H9 (cell line): ENCODE measurements around the gene EIF1B. TPM values are rescaled to one million over a fixed set of nuclear protein-coding genes. Genes with fewer than 3 reads are reported as not detected.

Source experiments
- DNase-seq: peaks from one replicate; pipeline ENCODE4 v3.0.0-alpha.2; 2017
- H2AFZ ChIP-seq: one replicate; pipeline ENCODE4 v1.6.1; 2013; ENCODE audit warnings: mild to moderate bottlenecking, low read length, control low read depth, moderate library complexity
- H2AK5ac ChIP-seq: 2 replicates; pipeline ENCODE4 v1.6.1; 2013; ENCODE audit warnings: low read length, control low read depth, mixed read lengths; ENCODE audit not compliant: insufficient read length
- H2BK120ac ChIP-seq: one replicate; pipeline ENCODE4 v1.6.1; 2013; ENCODE audit warnings: low read depth, mild to moderate bottlenecking, low read length, control low read depth, inconsistent platforms; ENCODE audit not compliant: poor library complexity, severe bottlenecking
- H2BK12ac ChIP-seq: 2 replicates; pipeline ENCODE4 v1.6.1; 2013; ENCODE audit warnings: low read length, control low read depth, mixed read lengths, low read depth; ENCODE audit not compliant: insufficient read length
- H2BK15ac ChIP-seq: 2 replicates; pipeline ENCODE4 v1.6.1; 2013; ENCODE audit warnings: low read depth, low read length, control low read depth
- H2BK20ac ChIP-seq: one replicate; pipeline ENCODE4 v1.6.1; 2013; ENCODE audit warnings: low read depth, mild to moderate bottlenecking, low read length, control low read depth, inconsistent platforms; ENCODE audit not compliant: poor library complexity, severe bottlenecking
- H2BK5ac ChIP-seq: 2 replicates; pipeline ENCODE4 v1.6.1; 2013; ENCODE audit warnings: low read length, control low read depth, mixed read lengths; ENCODE audit not compliant: insufficient read length
- H3K14ac ChIP-seq: 2 replicates; pipeline ENCODE4 v1.6.1; 2013; ENCODE audit warnings: low read length, control low read depth; ENCODE audit not compliant: insufficient read depth
- H3K18ac ChIP-seq: 2 replicates; pipeline ENCODE4 v1.6.1; 2013; ENCODE audit warnings: low read depth, mild to moderate bottlenecking, mixed read lengths, low read length, control low read depth; ENCODE audit not compliant: insufficient read length
- H3K23ac ChIP-seq: 2 replicates; pipeline ENCODE4 v1.6.1; 2013; ENCODE audit warnings: low read length, control low read depth, mixed read lengths, low read depth; ENCODE audit not compliant: insufficient read length
- H3K23me2 ChIP-seq: 2 replicates; pipeline ENCODE4 v1.6.1; 2013; ENCODE audit warnings: low read depth, mild to moderate bottlenecking, mixed read lengths, low read length, control low read depth; ENCODE audit not compliant: insufficient read length, poor library complexity, severe bottlenecking
- H3K27ac ChIP-seq: 2 replicates; pipeline ENCODE4 v1.5.1; 2013; ENCODE audit warnings: low read length, control low read depth, mixed read lengths, low read depth; ENCODE audit not compliant: insufficient read length
- H3K27me3 ChIP-seq: 2 replicates; pipeline ENCODE4 v1.6.1; 2013; ENCODE audit warnings: low read length, control low read depth, inconsistent platforms; ENCODE audit not compliant: insufficient read depth
- H3K4ac ChIP-seq: 2 replicates; pipeline ENCODE4 v1.6.1; 2013; ENCODE audit warnings: low read depth, mild to moderate bottlenecking, control low read depth, inconsistent platforms, low read length, moderate library complexity
- H3K4me1 ChIP-seq: 2 replicates; pipeline ENCODE4 v1.6.1; 2013; ENCODE audit warnings: low read length, control low read depth, inconsistent platforms; ENCODE audit not compliant: insufficient read depth
- H3K4me2 ChIP-seq: 2 replicates; pipeline ENCODE4 v1.6.1; 2013; ENCODE audit warnings: low read length, control low read depth, mixed read lengths; ENCODE audit not compliant: insufficient read length, insufficient read depth
- H3K56ac ChIP-seq: 2 replicates; pipeline ENCODE4 v1.6.1; 2013; ENCODE audit warnings: low read depth, mild to moderate bottlenecking, mixed read lengths, low read length, control low read depth; ENCODE audit not compliant: insufficient read length
- H3K79me1 ChIP-seq: 2 replicates; pipeline ENCODE4 v1.6.1; 2013; ENCODE audit warnings: low read depth, mild to moderate bottlenecking, moderate library complexity, low read length, control low read depth, inconsistent platforms; ENCODE audit not compliant: insufficient read depth, poor library complexity, severe bottlenecking
- H3K79me2 ChIP-seq: 2 replicates; pipeline ENCODE4 v1.6.1; 2013; ENCODE audit warnings: low read length, control low read depth, inconsistent platforms; ENCODE audit not compliant: insufficient read depth
- H3K9ac ChIP-seq: 2 replicates; pipeline ENCODE4 v1.6.1; 2013; ENCODE audit warnings: low read length, control low read depth, mixed read lengths; ENCODE audit not compliant: insufficient read length; ENCODE audit errors: extremely low read depth
- H3K9me3 ChIP-seq: one replicate; pipeline ENCODE4 v1.6.1; 2013; ENCODE audit warnings: low read depth, low read length, inconsistent platforms; ENCODE audit not compliant: control insufficient read depth
- H3T11ph ChIP-seq: one replicate; pipeline ENCODE4 v1.6.1; 2013; ENCODE audit warnings: mild to moderate bottlenecking, low read length, control low read depth, inconsistent platforms
- H4K20me1 ChIP-seq: one replicate; pipeline ENCODE4 v1.6.1; 2013; ENCODE audit not compliant: control insufficient read depth, insufficient read length, insufficient read depth
- H4K5ac ChIP-seq: 2 replicates; pipeline ENCODE4 v1.6.1; 2013; ENCODE audit warnings: low read depth, mild to moderate bottlenecking, mixed read lengths, low read length, control low read depth; ENCODE audit not compliant: insufficient read length
- H4K8ac ChIP-seq: replicated peaks from 2 replicates; pipeline ENCODE4 v1.6.1; 2013; ENCODE audit warnings: low read length, control low read depth, mixed read lengths, low read depth; ENCODE audit not compliant: insufficient read length
- H4K91ac ChIP-seq: 2 replicates; pipeline ENCODE4 v1.6.1; 2013; ENCODE audit warnings: low read depth, mild to moderate bottlenecking, moderate library complexity, mixed read lengths, low read length, control low read depth; ENCODE audit not compliant: insufficient read length
- H3K27ac Mint-ChIP-seq, 3 experiments: 2 replicates in 2 of 3; 3 replicates in 1 of 3; pipeline ENCODE4 v1.8.0; 2020 to 2021; ENCODE audit warnings: mixed read lengths in 3 of 3, mild to moderate bottlenecking in 1 of 3, moderate library complexity in 1 of 3
- H3K27me3 Mint-ChIP-seq: 2 replicates; pipeline ENCODE4 v1.8.0; 2021; ENCODE audit warnings: low read depth, mild to moderate bottlenecking, moderate library complexity, mixed read lengths
- H3K36me3 Mint-ChIP-seq, 3 experiments: 2 replicates in 2 of 3; 3 replicates in 1 of 3; pipeline ENCODE4 v1.8.0; 2020 to 2021; ENCODE audit warnings: low read depth in 3 of 3, mixed read lengths in 3 of 3; ENCODE audit not compliant: insufficient read depth in 1 of 3
- H3K4me1 Mint-ChIP-seq, 2 experiments: 2 replicates each; pipeline ENCODE4 v1.8.0; 2020; ENCODE audit warnings: mixed read lengths in 2 of 2
- H3K4me3 Mint-ChIP-seq, 2 experiments: 2 replicates in 1 of 2; 3 replicates in 1 of 2; pipeline ENCODE4 v1.8.0; 2020 to 2021; ENCODE audit warnings: mild to moderate bottlenecking in 2 of 2, mixed read lengths in 2 of 2, moderate library complexity in 1 of 2
- H3K9me3 Mint-ChIP-seq, 2 experiments: 2 replicates in 1 of 2; 3 replicates in 1 of 2; pipeline ENCODE4 v1.8.0; 2020; ENCODE audit warnings: mild to moderate bottlenecking in 2 of 2, mixed read lengths in 2 of 2, moderate library complexity in 1 of 2
- WGBS: extraction: QIAGEN DNeasy Blood & Tissue Kit; methylation state at CpG from one replicate; pipeline ENCODE4 v1.1.7; 2013; ENCODE audit warnings: missing lambda C conversion rate, low lambda C conversion rate, mixed read lengths; ENCODE audit not compliant: insufficient read length; ENCODE audit errors: extremely low coverage; 5-methylcytosine and 5-hydroxymethylcytosine counted together
- total RNA-seq: library from RNA; stranded (reverse); gene quantifications from 2 replicates; pipeline ENCODE4 v1.2.1, GENCODE V29; 2021
- TF ChIP-seq, protein P1 (sequence below): fragments of 200-600 bp; sonication (generic); conservative IDR thresholded peaks from 3 replicates; pipeline ENCODE4 v1.8.0; 2021; ENCODE audit warnings: antibody characterized with exemption, mild to moderate bottlenecking

EIF1B gene
- total RNA-seq, 1 experiment from 2014 or later, result 133 TPM

DNA sequence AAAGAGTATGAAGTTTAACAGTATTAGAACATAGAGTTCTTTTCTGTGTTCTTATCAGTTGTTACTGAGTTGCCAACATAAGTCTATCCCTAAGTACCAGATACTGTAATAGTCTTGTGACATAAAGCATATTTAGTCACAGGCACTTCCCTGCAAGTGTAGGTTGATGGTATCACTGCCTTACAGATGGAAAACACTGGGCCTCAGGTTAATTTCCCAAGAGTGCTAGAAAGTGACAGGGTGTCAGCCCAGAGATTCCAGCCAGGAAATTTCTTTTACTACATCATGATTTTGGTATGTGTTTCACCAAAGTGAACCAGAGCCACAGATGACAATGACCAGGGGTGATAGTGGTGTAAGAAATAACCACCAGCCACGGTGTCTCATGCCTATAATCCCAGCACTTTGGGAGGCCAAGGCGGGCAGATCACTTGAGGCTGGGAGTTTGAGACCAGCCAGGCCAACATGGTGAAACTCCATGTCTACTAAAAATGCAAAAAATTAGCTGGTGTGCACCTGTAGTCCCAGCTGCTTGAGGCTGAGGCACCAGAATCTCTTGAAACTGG is 3.2 kb downstream of the EIF1B start:
- no peak overlapping the region for H3K4ac ChIP-seq
- Mint-ChIP-seq H3K9me3 (no peaks in the 10 kb centered on the region), H3K4me3 (no peak overlapping the region), H3K27me3 (no peaks in the 10 kb centered on the region), H3K4me1 (peaks cover 14 to 19% of the 10 kb centered on the region in 2 experiments), H3K27ac (0 out of 7 replicates have a peak overlapping the region, but pooled peaks of 1 of the 3 experiments have one; percentile 61), H3K36me3 (peaks cover 22 to 35% (median 34%) of the 10 kb centered on the region in 3 experiments)
- no peak overlapping the region for H4K5ac ChIP-seq
- H2AK5ac ChIP-seq, result no peak overlapping the region
- no CpG with 5 or more reads among the region's 2 CpGs for WGBS
- H3K79me1 ChIP-seq, result no peaks in the 10 kb centered on the region
- no peak overlapping the region for H3K27ac ChIP-seq
- H3K9me3 ChIP-seq, result no peaks in the 10 kb centered on the region
- H3K27me3 ChIP-seq, result no peaks in the 10 kb centered on the region
- no peak overlapping the region for H3K56ac ChIP-seq
- no peak for DNase-seq
- H4K8ac ChIP-seq, result no peak overlapping the region
- no peak overlapping the region for H3K18ac ChIP-seq
- no peak overlapping the region for H3K9ac ChIP-seq
- H2BK5ac ChIP-seq, result no peak overlapping the region
- no peak overlapping the region for H3K23ac ChIP-seq
- TF ChIP-seq, protein P1, sequence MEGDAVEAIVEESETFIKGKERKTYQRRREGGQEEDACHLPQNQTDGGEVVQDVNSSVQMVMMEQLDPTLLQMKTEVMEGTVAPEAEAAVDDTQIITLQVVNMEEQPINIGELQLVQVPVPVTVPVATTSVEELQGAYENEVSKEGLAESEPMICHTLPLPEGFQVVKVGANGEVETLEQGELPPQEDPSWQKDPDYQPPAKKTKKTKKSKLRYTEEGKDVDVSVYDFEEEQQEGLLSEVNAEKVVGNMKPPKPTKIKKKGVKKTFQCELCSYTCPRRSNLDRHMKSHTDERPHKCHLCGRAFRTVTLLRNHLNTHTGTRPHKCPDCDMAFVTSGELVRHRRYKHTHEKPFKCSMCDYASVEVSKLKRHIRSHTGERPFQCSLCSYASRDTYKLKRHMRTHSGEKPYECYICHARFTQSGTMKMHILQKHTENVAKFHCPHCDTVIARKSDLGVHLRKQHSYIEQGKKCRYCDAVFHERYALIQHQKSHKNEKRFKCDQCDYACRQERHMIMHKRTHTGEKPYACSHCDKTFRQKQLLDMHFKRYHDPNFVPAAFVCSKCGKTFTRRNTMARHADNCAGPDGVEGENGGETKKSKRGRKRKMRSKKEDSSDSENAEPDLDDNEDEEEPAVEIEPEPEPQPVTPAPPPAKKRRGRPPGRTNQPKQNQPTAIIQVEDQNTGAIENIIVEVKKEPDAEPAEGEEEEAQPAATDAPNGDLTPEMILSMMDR, result no peak
- peaks cover 4% of the 10 kb centered on the region; the same call in 1 of the 2 replicates for H3K4me1 ChIP-seq
- H2AFZ ChIP-seq, result no peak overlapping the region
- H3K79me2 ChIP-seq, result peaks cover 3% of the 10 kb centered on the region; the same call in 1 of the 2 replicates
- H2BK20ac ChIP-seq, result no peak overlapping the region
- no peak overlapping the region for H2BK120ac ChIP-seq
- H2BK12ac ChIP-seq, result no peak overlapping the region
- peaks cover 8% of the 10 kb centered on the region for H3K23me2 ChIP-seq
- no peaks in the 10 kb centered on the region for H4K20me1 ChIP-seq
- no peak overlapping the region for H4K91ac ChIP-seq
- H3T11ph ChIP-seq, result no peak overlapping the region
- no peak overlapping the region for H2BK15ac ChIP-seq
- no peak overlapping the region for H3K4me2 ChIP-seq
- no peak overlapping the region for H3K14ac ChIP-seq
